OCI-LY3 (cell line): ENCODE data around the gene ALKBH3.

Experiments
- CTCF ChIP-seq: fragments of 200-600, 300-600 bp; sonication (generic); IDR thresholded peaks from 2 replicates; pipeline ENCODE4 v1.5.1; 2014; ENCODE audit warnings: antibody characterized with exemption, low read length, low read depth
- EZH2phosphoT487 ChIP-seq: fragments of 200-600 bp; shearing (Covaris generic); IDR thresholded peaks from 2 replicates; pipeline ENCODE4 v1.6.1; 2018; ENCODE audit warnings: antibody characterized with exemption, mixed run types, low read depth

- TF ChIP-seq CTCF (no peak), EZH2phosphoT487 (no peak)
Measured at GRCh38 chr11:43957571-43957970, 76.9 kb downstream of the ALKBH3 start.
